ENCODE measurements around the gene DUSP28.

DNA sequence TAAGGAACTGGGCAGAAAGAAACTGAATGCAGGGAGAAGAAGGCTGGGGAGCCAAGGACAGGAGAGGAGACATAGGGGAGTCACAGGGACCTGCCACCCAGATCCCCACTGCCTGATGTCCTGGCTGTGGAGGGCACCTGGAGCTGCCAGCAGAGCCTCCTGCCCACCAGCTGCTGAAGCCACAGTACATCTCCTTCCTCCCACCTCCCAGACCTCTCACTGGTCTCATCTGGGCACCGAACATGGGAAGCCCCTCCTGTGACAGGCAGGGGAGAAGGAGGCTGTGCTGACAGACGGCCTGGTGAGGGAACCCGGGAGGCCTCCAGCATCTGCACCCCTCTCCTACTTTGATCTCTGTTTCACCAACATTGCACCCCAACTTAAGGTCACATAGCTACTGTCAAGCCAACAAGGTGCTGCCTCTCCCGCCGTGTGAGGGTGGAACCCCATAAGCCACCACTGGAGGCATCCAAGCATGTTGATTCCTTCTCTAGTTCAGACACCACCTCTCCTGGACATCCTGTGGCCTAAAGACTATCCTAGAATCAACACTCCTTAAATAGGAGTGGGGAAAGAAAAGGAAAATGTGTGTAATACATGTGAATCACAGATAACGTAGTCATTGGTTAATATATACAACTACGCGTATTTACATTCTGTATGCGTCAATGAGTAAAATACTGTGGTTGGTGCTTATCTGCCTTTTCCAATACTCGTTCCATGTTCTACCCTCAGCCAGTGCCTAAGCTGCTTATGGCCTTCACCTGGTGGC is 4.6 kb downstream of the DUSP28 start:
- TF ChIP-seq, protein P1, sequence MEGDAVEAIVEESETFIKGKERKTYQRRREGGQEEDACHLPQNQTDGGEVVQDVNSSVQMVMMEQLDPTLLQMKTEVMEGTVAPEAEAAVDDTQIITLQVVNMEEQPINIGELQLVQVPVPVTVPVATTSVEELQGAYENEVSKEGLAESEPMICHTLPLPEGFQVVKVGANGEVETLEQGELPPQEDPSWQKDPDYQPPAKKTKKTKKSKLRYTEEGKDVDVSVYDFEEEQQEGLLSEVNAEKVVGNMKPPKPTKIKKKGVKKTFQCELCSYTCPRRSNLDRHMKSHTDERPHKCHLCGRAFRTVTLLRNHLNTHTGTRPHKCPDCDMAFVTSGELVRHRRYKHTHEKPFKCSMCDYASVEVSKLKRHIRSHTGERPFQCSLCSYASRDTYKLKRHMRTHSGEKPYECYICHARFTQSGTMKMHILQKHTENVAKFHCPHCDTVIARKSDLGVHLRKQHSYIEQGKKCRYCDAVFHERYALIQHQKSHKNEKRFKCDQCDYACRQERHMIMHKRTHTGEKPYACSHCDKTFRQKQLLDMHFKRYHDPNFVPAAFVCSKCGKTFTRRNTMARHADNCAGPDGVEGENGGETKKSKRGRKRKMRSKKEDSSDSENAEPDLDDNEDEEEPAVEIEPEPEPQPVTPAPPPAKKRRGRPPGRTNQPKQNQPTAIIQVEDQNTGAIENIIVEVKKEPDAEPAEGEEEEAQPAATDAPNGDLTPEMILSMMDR (conservative IDR thresholded peaks at IDR 0.05) = no peak; the same call in 1 of the 2 replicates
- TF ChIP-seq EZH2 (IDR thresholded peaks at IDR 0.05; ENCODE audit: low read depth) = no peak
